Measurements from ENCODE around the gene POM121L2. TPM values are rescaled to one million over a fixed set of nuclear protein-coding genes. Genes with fewer than 3 reads are reported as not detected.

The POM121L2 gene
- total and polyA plus RNA-seq, 4 experiments from 2014 or later = not detected

DNA sequence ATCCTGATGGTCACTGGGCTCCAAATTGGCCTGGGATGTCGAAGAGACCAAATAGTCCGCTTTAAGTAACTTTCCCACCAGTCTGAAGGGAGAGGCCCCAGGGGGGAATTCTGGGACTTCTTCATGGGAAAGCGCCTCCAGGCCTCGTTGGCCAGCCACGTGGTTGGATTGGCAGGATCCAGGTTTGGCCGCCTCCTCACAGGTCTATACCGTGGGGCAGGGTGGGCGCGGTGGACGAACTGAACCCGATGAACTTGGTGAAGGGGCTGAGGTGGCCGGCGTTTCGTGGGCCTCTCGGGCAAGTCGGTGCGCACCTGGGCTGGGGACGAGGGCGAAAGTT lies 297 bp downstream of the POM121L2 start:
- intact Hi-C loops (cut with micrococcal nuclease) = loop anchor here (1.0 to 10.0 kb wide), 9 partner anchors 73 to 583 kb away; partner anchors contain the start of gene ZNF391
- H3K27ac Mint-ChIP-seq = no peak overlapping the region
- H3K36me3 Mint-ChIP-seq = no peaks in the 10 kb centered on the region
- ChIA-PET CTCF (ENCODE audit: partially characterized antibody) (interaction anchor here (0.7 to 4.5 kb wide), 8 partner anchors 135 to 484 kb away, joined by 3 to 23 read pairs (median 5); no protein-coding TSS in a partner anchor), POLR2A (ENCODE audit: partially characterized antibody) (interaction anchor here (1.3 to 1.7 kb wide), 2 partner anchors 168 to 441 kb away, joined by 4 to 6 read pairs; no protein-coding TSS in a partner anchor)
- H3K9me3 Mint-ChIP-seq = peaks cover 0 to 3% (median 0%) of the 10 kb centered on the region in 8 donors
- peak overlapping the region; percentile 81 to 86 (median 83) for H3K4me3 Mint-ChIP-seq
- Histone ChIP-seq H3K4me1 (ENCODE audit: insufficient read depth, low read length) (peaks cover 5% of the 10 kb centered on the region), H3K36me3 (ENCODE audit: insufficient read depth, low read length) (no peaks in the 10 kb centered on the region), H3K27me3 (ENCODE audit: insufficient read depth, low read length) (peaks cover 26% of the 10 kb centered on the region), H3K4me3 (ENCODE audit: low read length in 2 of 2) (peak overlapping the region in 1 of 2 donors; percentile 57), H3K9me3 (ENCODE audit: control insufficient read depth in 1 of 2, low read length in 2 of 2) (no peaks in the 10 kb centered on the region), H3K27ac (ENCODE audit: low read depth, low read length) (no peak overlapping the region)
- no peak for DNase-seq
- H3K27me3 Mint-ChIP-seq = peaks cover 37 to 58% of the 10 kb centered on the region in 2 donors
- H3K4me1 Mint-ChIP-seq = peaks cover 0 to 14% (median 7%) of the 10 kb centered on the region in 4 donors

DNA sequence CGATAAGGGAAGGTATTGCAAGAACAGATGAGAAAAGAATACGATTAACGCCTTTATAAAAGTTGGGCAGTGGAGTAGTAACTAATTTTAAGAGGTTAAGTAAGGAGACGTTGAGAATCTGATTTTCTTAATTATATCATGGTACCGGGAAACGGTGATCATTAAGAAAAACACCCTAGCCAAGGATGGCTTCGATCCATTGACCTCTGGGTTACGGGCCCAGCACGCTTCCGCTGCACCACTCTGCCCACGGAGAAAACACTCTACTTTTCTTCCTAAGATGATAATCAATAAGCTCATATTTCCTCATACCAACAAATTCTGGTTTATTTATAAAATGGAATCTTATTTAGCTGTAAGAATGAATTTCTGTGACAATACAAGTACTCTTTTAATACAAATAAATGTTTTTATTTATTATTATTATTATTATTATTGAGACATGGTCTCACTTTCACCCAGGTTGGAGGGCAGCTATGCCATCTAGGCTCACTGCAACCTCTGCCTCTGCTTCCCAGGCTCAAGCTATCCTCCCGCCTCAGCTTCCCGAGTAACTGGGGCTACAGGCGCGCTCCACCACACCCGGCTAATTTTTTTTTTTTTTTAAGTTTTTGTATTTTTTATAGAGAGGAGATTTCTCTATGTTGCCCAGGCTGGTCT lies 8.3 kb downstream of the POM121L2 start:
- Histone ChIP-seq H3K36me3 (ENCODE audit: insufficient read depth, low read length) (no peaks in the 10 kb centered on the region), H3K4me1 (ENCODE audit: insufficient read depth, low read length) (no peaks in the 10 kb centered on the region), H3K9me3 (ENCODE audit: control insufficient read depth in 1 of 2, low read length in 2 of 2) (no peaks in the 10 kb centered on the region), H3K27me3 (ENCODE audit: insufficient read depth, low read length) (peaks cover 42% of the 10 kb centered on the region), H3K4me3 (ENCODE audit: low read length in 2 of 2) (no peak overlapping the region), H3K27ac (ENCODE audit: low read depth, low read length) (no peak overlapping the region)
- H3K36me3 Mint-ChIP-seq = no peaks in the 10 kb centered on the region
- peaks cover 0 to 23% (median 9%) of the 10 kb centered on the region in 8 donors for H3K9me3 Mint-ChIP-seq
- ChIA-PET POLR2A (ENCODE audit: partially characterized antibody) (interaction anchor here (1.0 kb wide), 1 partner anchor 9 kb away, joined by 3 read pairs; no protein-coding TSS in a partner anchor), CTCF (ENCODE audit: partially characterized antibody) (interaction anchor here (1.1 to 1.3 kb wide), 2 partner anchors 8 to 10 kb away, joined by 3 to 12 read pairs; no protein-coding TSS in a partner anchor)
- intact Hi-C loops (cut with micrococcal nuclease) = no loop called here
- H3K27me3 Mint-ChIP-seq = peaks cover 49 to 57% of the 10 kb centered on the region in 2 donors
- peaks cover 0 to 2% (median 0%) of the 10 kb centered on the region in 4 donors for H3K4me1 Mint-ChIP-seq
- no peak for DNase-seq
- no peak overlapping the region for H3K4me3 Mint-ChIP-seq
- peak overlapping the region in 1 of 7 donors; percentile 54 for H3K27ac Mint-ChIP-seq

DNA sequence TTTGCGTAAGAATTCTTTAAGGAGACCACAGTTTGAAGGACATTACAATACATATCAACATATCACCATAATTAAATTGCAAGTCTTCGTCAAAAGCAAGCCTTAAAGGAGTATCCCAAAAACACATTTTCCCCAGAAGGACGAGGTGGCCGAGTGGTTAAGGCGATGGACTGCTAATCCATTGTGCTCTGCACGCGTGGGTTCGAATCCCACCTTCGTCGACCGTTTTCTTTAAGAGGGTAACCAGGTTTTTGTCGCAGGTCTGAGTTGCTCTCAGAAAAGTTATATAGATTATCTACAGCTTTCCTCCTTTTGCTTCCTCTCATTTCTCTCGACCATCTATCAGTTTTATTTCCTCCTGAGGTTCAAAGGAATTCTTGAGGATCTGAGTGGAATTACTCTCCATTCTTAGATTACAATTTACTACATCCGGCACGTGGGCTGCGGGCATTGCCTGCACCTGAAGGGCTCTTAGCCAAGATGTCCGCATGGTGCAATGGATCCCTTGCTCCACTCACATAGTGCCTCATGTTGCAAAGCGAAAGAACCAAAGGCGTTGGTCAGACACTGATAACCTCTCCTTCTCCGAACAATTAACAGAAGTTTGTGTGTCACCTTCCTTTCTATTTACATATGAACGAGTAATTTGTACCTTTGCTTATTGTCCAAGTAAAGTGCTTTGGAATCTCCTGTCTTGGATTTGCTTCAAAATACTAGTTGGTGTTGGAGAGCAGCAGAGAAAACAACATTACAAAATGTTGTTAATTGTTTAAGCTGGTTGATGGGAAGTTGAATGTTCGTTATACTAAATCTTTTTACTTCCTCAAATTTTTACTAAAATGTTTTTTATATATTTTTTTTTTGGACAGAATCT lies 14.0 kb downstream of the POM121L2 start:
- no peak for DNase-seq
- Mint-ChIP-seq H3K9me3 (peaks cover 0 to 56% (median 44%) of the 10 kb centered on the region in 8 donors), H3K36me3 (peaks cover 3 to 9% of the 10 kb centered on the region in 2 donors), H3K27ac (peak overlapping the region in 2 of 7 donors; percentile 33 to 88), H3K4me1 (peaks cover 0 to 3% (median 0%) of the 10 kb centered on the region in 4 donors), H3K4me3 (peak overlapping the region in 4 of 8 donors; percentile 8 to 22 (median 18)), H3K27me3 (peaks cover 69 to 70% of the 10 kb centered on the region in 2 donors)
- ChIA-PET POLR2A (ENCODE audit: partially characterized antibody) (no interaction called here), CTCF (ENCODE audit: partially characterized antibody) (no interaction called here)
- Histone ChIP-seq H3K27me3 (ENCODE audit: insufficient read depth, low read length) (peaks cover 67% of the 10 kb centered on the region), H3K36me3 (ENCODE audit: insufficient read depth, low read length) (no peaks in the 10 kb centered on the region), H3K9me3 (ENCODE audit: control insufficient read depth in 1 of 2, low read length in 2 of 2) (no peaks in the 10 kb centered on the region), H3K27ac (ENCODE audit: low read depth, low read length) (no peak overlapping the region), H3K4me1 (ENCODE audit: insufficient read depth, low read length) (no peaks in the 10 kb centered on the region), H3K4me3 (ENCODE audit: low read length in 2 of 2) (no peak overlapping the region)
- intact Hi-C loops (cut with micrococcal nuclease) = loop anchor here (2.0 to 5.0 kb wide), 2 partner anchors 17 to 374 kb away; no protein-coding TSS in a partner anchor

DNA sequence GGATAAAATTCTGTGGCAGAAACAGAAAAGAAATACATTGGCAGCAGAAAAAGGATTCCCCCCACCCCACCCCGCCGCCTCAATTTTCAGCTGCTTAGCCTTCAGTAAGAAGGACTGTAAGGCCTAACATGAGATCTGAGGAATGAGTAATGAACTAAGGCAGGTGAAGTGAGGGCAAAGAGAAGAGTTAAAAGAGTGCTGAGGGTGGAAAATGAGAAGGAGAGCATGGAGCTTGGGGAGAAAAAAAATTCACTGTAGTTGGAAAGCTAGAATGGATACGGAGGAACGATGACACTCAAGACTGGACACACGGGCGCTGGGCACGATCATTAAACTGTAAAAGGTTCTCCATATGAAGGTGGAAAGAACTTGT lies 14.6 kb downstream of the POM121L2 start:
- Mint-ChIP-seq H3K27ac (peak overlapping the region in 2 of 7 donors; percentile 10 to 88), H3K4me3 (peak overlapping the region in 4 of 8 donors; percentile 2 to 22 (median 18)), H3K9me3 (peaks cover 0 to 53% (median 42%) of the 10 kb centered on the region in 8 donors), H3K4me1 (peaks cover 0 to 3% (median 0%) of the 10 kb centered on the region in 4 donors), H3K27me3 (peaks cover 65 to 66% of the 10 kb centered on the region in 2 donors), H3K36me3 (peaks cover 3 to 9% of the 10 kb centered on the region in 2 donors)
- no peak overlapping the region for H3K27ac ChIP-seq (ENCODE audit: low read depth, low read length)
- no peak overlapping the region for H3K4me3 ChIP-seq (ENCODE audit: low read length in 2 of 2)
- H3K4me1 ChIP-seq (ENCODE audit: insufficient read depth, low read length) = no peaks in the 10 kb centered on the region
- no peak for DNase-seq
- H3K36me3 ChIP-seq (ENCODE audit: insufficient read depth, low read length) = no peaks in the 10 kb centered on the region
- ChIA-PET CTCF (ENCODE audit: partially characterized antibody) (no interaction called here), POLR2A (ENCODE audit: partially characterized antibody) (no interaction called here)
- peaks cover 63% of the 10 kb centered on the region for H3K27me3 ChIP-seq (ENCODE audit: insufficient read depth, low read length)
- H3K9me3 ChIP-seq (ENCODE audit: control insufficient read depth in 1 of 2, low read length in 2 of 2) = no peaks in the 10 kb centered on the region
- intact Hi-C loops (cut with micrococcal nuclease) = loop anchor here (2.0 to 5.0 kb wide), 2 partner anchors 17 to 375 kb away; no protein-coding TSS in a partner anchor

- Mint-ChIP-seq H3K27me3 (peaks cover 69% of the 10 kb centered on the region in 2 donors), H3K9me3 (peaks cover 5 to 62% (median 50%) of the 10 kb centered on the region in 8 donors), H3K4me1 (peaks cover 0 to 3% (median 0%) of the 10 kb centered on the region in 4 donors), H3K36me3 (peaks cover 9% of the 10 kb centered on the region in 2 donors), H3K4me3 (peak overlapping the region in 5 of 8 donors; percentile 27 to 73 (median 52)), H3K27ac (peak overlapping the region in 4 of 7 donors; percentile 50 to 93 (median 83))
- no peak overlapping the region for H3K4me3 ChIP-seq (ENCODE audit: low read length in 2 of 2)
- intact Hi-C loops (cut with micrococcal nuclease) = loop anchor here (2.0 to 5.0 kb wide), 2 partner anchors 15 to 376 kb away; no protein-coding TSS in a partner anchor
- H3K9me3 ChIP-seq (ENCODE audit: control insufficient read depth in 1 of 2, low read length in 2 of 2) = no peaks in the 10 kb centered on the region
- no peak overlapping the region for H3K27ac ChIP-seq (ENCODE audit: low read depth, low read length)
- CTCF ChIA-PET (ENCODE audit: partially characterized antibody) = interaction anchor here (0.9 kb wide), 1 partner anchor 8 kb away, joined by 3 read pairs; no protein-coding TSS in a partner anchor
- POLR2A ChIA-PET (ENCODE audit: partially characterized antibody) = interaction anchor here (1.2 kb wide), 1 partner anchor 22 kb away, joined by 3 read pairs; no protein-coding TSS in a partner anchor
- DNase-seq = no peak
- peaks cover 56% of the 10 kb centered on the region for H3K27me3 ChIP-seq (ENCODE audit: insufficient read depth, low read length)
- no peaks in the 10 kb centered on the region for H3K36me3 ChIP-seq (ENCODE audit: insufficient read depth, low read length)
- no peaks in the 10 kb centered on the region for H3K4me1 ChIP-seq (ENCODE audit: insufficient read depth, low read length)
These were observed 15.8 kb downstream of the POM121L2 start for GRCh38 chr6:27296106-27296783.

- Mint-ChIP-seq H3K4me3 (peak overlapping the region in 5 of 8 donors; percentile 27 to 73 (median 43)), H3K27me3 (peaks cover 73% of the 10 kb centered on the region in 2 donors), H3K9me3 (peaks cover 5 to 70% (median 57%) of the 10 kb centered on the region in 8 donors), H3K36me3 (peaks cover 9 to 15% of the 10 kb centered on the region in 2 donors), H3K4me1 (peaks cover 0 to 3% (median 0%) of the 10 kb centered on the region in 4 donors), H3K27ac (peak overlapping the region in 5 of 7 donors; percentile 57 to 93 (median 81))
- ChIA-PET POLR2A (ENCODE audit: partially characterized antibody) (interaction anchor here (1.2 kb wide), 1 partner anchor 21 kb away, joined by 3 read pairs; no protein-coding TSS in a partner anchor), CTCF (ENCODE audit: partially characterized antibody) (interaction anchor here (0.9 kb wide), 1 partner anchor 9 kb away, joined by 3 read pairs; no protein-coding TSS in a partner anchor)
- Histone ChIP-seq H3K27me3 (ENCODE audit: insufficient read depth, low read length) (peaks cover 61% of the 10 kb centered on the region), H3K9me3 (ENCODE audit: control insufficient read depth in 1 of 2, low read length in 2 of 2) (no peaks in the 10 kb centered on the region), H3K4me1 (ENCODE audit: insufficient read depth, low read length) (no peaks in the 10 kb centered on the region), H3K36me3 (ENCODE audit: insufficient read depth, low read length) (no peaks in the 10 kb centered on the region), H3K27ac (ENCODE audit: low read depth, low read length) (no peak overlapping the region), H3K4me3 (ENCODE audit: low read length in 2 of 2) (no peak overlapping the region)
- no peak for DNase-seq
- intact Hi-C loops (cut with micrococcal nuclease) = loop anchor here (2.0 to 5.0 kb wide), 2 partner anchors 15 to 377 kb away; no protein-coding TSS in a partner anchor
These were observed 16.6 kb downstream of the POM121L2 start for GRCh38 chr6:27295301-27296079.
